Mucosa of gallbladder (tissue), 1 donor: ENCODE results near the gene PIGR. TPM values are rescaled to one million over a fixed set of nuclear protein-coding genes. Genes with fewer than 3 reads are reported as not detected.

Experiments
- DNase-seq: peaks from one replicate; pipeline ENCODE4 v3.0.0-alpha.2; 2020; ENCODE audit warnings: low spot score
- total RNA-seq: library from RNA; stranded (reverse); gene quantifications from one replicate; pipeline ENCODE4 v1.2.1, GENCODE V29; 2021
- donor health status: DM: no; HTN: no; CAD: no.

PIGR gene, protein sequence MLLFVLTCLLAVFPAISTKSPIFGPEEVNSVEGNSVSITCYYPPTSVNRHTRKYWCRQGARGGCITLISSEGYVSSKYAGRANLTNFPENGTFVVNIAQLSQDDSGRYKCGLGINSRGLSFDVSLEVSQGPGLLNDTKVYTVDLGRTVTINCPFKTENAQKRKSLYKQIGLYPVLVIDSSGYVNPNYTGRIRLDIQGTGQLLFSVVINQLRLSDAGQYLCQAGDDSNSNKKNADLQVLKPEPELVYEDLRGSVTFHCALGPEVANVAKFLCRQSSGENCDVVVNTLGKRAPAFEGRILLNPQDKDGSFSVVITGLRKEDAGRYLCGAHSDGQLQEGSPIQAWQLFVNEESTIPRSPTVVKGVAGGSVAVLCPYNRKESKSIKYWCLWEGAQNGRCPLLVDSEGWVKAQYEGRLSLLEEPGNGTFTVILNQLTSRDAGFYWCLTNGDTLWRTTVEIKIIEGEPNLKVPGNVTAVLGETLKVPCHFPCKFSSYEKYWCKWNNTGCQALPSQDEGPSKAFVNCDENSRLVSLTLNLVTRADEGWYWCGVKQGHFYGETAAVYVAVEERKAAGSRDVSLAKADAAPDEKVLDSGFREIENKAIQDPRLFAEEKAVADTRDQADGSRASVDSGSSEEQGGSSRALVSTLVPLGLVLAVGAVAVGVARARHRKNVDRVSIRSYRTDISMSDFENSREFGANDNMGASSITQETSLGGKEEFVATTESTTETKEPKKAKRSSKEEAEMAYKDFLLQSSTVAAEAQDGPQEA
- 2,875 TPM for total RNA-seq

DNA sequence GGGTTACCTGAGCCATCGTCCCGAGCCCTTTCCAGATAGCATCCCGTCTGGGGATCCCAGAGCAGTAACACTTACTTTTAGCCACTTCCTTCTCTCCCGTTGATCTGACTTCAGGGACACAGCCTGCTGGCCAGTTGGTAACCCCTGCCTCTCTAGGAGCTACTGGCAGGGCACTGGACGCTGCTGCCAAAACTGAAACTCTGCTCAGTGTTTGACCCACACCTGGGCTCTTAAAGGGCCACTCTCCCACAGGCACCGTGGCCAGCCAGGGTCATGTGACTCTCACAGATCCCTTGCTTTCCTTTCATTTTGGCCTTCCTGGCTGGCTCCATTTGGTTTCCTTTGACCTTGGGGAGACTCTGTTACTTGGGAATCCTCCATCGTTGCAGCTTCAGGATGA is at the start of gene PIGR:
Gene PIGR, minus strand, starts transcription at position 206 of the 400 bp plus-strand sequence. CDS start 5,935 bp downstream, outside the sequence.
- DNase-seq: peak; percentile 56

DNA sequence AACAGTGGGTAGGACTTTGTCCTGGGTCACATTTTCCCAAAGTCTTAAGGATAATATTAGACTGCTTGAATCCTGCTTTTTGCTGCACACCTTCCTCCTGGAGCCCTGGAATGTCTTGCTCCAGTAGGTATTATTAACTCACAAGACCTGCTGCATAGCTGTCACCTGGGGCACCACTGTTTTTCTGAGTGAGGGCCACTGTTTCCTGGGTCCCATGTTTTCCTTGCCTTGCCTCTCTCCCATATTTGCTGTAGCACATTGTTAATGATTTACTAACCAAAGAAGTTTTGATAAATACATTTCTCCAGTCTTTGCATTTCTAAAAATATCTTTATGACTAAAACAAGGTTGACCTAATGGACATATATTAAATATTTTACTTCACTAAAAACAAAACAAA is 46.5 kb upstream of the PIGR start:
- DNase-seq: no peak

DNA sequence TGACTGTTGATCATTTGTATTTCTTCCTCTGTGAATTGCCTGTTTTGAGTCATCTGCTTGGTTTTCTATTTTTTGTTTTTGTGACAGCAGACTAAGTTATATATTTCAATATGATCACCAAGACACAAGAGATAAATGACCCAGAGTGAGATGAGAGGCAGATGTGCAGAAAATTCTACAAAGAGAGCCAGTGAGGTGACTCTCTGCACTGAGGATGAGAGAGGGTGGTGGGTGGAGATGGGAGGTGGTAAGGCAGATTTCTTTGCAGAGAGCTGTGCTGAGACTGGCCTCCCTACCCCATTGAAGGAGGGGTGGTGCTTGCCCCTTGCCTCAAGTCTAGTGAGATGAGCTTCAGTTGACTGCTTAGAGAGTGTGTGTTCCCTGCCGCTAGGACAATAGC is 41.6 kb upstream of the PIGR start:
- DNase-seq: no peak

DNA sequence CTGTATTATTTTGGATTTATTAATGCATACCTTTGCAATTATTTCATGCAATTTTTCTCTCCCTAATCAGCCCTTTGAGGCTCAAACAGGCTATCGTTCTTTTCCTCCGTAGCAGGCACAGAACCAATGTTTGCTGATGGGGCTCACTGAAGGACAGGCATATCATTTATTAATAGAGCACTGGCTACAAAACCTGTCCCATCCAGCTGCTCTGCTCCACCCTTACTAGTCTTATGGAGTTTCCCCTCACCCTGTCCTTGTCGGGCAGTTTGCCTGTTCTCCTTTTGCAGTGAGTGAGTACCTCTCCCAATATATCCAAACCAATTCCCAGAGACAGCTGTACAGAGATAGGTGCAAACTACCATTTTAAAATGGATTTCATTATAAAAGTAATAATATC is 40.6 kb upstream of the PIGR start:
- DNase-seq: no peak

DNA sequence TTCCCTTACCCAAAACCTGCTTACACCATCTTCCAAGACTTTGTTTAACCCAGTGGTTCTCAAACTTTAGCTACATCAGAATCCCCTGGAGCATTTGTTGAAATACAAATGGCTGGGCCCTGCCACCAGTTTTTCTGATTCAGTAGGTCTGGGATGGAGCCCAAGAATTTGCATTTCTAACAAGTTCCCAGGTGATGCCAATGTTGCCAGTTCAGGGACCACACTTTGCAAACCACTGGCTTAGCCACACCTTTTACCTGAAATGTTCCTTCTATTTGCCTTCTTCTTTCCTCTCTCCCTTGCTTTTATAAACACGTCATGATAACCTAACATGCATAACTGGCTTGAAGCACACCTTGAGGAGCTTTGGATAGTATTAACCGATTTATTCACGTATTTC is 40.1 kb upstream of the PIGR start:
- no peak for DNase-seq

DNA sequence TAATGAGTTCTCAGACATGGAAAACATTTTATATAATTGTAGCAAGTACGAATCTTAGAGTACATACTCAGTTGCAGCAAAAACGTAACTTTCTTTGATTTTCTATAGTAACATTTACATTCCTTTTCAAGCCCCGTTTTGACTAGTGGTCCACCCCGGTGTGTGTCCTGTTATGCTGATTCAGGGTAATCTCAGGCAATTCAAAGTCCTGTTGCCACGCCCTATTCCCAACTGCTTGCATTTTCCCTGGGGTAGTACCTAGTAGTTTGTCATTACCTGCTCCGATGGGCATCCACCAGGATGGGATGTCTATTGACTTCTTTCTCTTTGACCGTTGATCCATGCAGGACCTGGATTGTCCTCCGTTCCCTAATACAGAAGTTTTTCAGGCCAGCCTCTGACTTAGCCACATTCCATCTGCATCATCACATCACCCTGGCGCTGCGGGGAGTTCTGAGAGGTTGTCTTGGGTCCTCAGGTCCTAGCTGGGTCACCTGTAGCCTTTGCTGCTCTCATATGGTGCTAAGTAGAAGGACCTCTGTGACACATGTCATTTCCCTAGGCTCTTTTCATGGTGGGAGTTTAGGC is 39.0 kb upstream of the PIGR start:
- DNase-seq: no peak

DNA sequence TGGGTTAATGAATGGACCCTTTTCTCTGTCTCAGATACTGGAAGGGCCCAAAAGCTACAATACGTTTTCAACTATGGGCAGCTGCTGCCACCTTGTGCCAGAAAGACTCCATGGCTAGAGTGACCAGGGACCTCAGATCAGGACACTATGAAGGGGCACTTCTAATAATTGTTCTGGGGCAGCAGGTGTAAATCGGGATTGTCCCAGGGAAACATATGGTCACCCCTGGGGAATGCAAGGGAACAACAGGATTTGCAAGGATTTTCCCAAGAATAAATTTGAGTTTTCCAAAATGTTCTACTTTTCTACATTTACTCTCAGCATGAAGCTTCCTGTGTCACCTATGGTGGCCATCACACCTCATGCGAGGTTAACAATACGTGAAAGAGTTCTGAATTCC is 36.0 kb upstream of the PIGR start:
- DNase-seq: peak; percentile 58

DNA sequence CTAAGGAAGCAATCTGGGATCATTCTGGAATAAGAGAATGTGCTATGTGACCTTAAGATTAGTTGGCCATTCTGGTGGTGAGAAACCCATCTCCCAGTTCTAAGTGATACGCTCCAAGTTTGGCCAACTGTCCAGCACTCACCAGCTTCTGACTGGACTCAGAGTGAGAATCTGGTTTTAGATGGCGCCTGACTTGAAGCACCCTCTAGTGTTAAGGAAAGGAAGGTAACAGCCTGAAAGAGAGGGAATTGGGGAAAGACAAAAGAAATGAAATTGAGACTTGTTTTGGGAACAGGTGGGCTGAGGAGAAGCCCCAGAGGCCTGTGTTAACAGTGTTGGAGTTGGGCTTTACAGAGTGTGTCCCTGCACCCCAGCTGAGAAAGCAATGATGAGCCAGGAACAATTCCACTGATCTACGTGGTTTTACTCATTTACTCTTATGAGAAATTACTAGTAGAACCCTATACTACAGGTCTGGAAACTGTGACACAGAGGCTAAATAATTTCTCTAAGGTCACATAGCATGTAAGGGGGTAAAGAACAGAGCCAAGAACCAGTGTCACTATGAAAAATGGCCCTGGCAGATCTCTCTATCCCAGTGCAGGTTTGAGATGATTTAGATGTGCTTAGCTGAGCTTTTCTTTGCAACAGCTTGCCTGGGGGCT is 33.2 kb upstream of the PIGR start:
- no peak for DNase-seq

DNA sequence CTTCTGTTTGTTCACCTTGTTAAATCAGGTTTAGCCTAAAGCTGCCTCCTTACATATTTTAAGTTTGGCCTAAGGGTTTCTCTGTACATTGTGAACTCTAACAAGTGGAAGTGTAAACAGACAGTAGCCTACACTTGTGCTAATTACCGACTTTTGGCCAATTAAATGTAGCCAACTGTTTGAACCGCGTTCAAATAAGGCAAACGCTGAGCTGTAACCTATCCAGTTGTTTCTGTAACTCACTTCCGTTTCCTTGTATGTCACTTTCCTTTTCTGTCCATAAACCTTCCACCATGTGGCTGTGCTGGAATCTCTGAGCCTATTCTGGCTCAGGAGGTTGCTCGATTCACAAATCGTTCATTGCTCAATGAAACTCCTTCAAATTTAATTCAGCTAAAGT is 32.0 kb upstream of the PIGR start:
- no peak for DNase-seq

DNA sequence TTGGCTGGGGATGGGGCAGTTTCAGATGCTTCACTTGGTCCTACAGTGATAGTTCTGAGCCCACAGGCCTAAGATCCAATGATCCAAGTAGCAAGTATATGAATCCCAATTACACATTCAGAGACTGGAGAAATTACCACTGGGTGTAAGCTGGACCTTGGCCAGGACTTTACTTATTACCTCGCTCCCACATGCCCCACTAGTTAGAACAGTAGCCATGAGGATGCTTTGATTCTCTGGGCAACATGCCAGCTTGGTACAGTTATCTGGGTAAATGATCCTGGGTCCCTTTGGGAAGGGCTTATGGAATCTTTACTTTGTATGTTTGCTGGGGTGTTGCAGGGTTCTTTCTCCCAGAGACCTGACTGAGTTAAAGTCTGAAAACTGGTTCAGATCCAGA is 29.0 kb upstream of the PIGR start:
- DNase-seq: no peak

DNA sequence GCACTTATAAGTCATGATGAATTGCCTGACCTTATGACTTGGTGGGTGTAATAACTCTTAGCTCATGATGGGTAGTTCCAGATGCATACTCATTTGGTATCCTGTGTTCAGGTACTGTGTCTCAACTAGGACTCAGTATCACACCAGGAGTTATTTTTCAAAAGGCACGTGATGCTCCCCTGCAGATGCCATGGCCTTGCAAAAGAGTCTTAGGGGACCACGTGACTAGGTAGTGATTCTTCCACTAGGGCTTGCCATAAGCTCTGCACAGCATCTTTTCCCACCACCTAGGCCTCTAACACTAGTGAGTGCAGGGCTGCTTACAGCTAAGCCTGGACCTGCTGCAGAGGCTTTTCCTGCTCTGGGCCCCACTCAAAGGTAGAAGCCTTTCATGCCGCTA is 27.9 kb upstream of the PIGR start:
- DNase-seq: no peak

DNA sequence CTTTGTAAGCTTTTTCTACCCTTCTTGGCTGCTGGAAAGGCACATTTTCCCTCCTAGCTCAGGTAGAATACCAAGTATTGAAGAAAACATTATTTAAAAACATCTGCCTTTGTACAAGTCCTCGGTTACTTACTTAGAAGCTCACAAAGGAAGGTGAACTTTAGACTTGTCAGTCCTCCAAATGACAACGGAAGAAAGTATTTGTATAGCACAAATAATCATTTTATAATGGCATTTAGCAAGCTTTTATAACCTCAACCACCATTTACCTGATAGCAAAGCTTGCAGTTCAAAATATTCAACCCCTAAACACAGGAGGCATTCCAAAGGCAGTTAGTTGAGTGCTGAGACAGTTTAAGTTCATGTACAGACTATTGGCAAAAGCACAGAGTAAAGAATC is 26.5 kb upstream of the PIGR start:
- no peak for DNase-seq

DNA sequence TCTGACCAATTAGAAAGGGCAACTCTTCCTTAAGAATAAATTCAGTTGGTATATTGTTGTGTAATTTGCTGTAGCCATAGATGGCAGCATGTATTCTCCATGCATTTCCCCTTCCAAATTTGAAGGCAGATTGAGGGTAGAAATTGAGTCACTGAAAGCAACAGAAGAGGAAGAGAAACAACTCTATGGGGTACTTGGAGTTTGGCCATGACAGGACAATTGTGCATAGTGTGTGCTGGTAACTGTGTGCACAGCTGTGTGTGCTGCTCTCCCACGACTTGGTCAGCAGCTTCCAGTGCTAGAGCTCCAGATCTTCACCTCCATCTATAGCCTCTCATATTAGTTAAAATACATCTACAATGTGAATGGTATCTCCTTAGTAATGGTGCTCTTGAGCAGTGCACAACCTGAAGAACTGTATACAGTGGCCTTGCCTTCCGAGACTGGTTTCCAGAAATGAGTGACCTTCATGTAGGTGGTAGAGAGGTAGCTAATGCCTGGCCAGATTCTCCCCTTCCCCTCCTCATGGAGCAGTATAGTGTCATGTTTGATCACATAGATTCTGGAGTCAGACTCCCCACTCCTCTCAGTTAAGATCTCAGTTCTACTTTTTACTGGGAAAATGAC is 24.9 kb upstream of the PIGR start:
- DNase-seq: no peak

DNA sequence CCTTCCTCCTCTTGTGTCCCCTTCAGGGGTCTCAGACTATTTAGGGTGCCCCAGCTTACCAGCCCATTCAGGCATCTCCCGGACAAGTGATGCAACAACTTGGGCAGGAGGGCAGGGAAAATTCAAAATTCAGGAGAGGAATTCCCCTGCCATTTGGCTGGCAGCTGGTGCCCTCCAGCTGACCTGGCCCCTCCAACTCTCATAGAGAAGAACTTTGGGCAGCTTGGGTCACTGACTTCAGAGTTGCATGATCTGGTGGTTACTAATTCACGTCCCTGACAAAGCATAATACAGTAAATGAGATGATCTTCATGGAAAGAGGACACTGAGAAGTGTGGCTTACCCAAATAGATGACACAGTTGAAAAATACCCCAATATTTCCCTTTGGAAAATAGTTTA is 24.2 kb upstream of the PIGR start, which contains the start of gene FCAMR:
Gene FCAMR, minus strand, starts transcription at position 15 of the 400 bp plus-strand sequence. CDS start 335 bp downstream, outside the sequence.
- DNase-seq: no peak

DNA sequence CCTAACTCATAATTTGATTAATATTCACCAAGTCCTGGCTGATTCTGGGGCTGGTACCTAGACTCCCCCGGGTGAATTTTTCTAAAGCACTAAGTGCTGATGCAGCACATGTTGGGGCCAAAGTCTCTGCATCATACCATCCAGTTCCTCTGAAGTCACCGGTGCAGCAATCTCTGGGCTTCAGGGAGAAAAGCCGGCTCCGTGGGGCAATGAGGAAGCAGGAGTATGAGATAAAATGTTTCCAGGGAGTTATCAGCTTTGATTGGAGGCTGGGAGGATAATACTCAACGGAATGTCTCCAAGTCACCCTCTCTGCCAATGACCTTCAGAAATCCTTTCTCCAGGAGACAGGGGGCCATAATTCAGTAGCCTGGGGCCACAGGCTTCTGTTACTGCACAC is 22.8 kb upstream of the PIGR start:
- DNase-seq: peak; percentile 84

DNA sequence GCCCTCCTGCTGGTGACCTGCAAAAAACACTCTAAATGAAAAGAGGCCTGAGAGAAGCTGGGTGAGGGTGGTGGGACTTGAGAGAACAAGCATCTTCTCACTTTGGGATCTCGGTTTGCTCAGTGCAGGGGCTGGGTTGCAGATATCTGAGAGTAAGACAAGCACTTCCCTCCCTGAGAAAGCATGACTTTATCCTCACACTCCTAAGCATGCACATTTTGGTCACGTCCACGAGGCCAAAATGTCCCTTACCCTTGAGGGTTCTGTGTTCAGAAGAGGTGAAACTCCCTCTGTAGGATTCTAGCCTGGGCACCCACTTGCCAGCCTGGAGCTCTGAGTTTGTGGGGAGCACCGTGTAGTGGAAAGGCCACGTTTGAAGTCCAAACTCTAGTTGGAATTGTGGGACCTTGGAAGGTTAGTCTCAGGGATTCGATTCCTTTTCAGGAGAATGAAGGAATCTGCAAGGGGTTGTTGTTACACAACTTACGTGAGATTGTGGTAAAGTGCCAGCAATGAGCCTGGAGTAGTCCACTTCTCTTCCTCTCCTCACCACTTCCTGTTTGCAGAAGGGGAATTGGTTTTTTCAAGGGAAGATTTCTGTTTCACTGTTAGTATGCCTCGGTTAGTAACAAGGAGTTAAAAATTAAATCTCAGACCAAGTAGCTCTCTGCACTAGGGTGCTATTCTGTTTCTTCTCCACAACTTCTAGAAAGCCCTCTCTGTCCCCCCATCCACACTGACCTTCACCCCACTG is 21.0 kb upstream of the PIGR start:
- DNase-seq: no peak

DNA sequence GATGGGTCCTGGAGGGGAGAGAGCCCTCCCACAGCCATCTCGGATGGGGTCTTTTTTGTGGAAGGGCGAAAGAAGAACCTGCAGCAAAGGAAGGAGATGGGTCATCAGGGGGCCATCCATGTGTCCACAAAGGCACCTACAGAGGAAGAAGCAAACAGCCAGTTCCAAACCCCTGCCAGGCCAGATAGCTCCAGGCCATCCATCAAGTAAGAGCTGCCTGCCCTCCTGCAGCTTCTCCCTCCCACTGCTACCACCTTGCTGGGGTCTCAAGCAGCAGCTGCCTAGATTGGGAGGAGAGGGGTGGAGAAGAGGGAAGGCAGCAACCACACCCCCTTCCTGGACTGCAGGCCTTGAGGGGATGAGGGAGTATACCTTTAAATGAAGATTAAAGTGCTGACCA is 19.5 kb upstream of the PIGR start:
- DNase-seq: no peak

DNA sequence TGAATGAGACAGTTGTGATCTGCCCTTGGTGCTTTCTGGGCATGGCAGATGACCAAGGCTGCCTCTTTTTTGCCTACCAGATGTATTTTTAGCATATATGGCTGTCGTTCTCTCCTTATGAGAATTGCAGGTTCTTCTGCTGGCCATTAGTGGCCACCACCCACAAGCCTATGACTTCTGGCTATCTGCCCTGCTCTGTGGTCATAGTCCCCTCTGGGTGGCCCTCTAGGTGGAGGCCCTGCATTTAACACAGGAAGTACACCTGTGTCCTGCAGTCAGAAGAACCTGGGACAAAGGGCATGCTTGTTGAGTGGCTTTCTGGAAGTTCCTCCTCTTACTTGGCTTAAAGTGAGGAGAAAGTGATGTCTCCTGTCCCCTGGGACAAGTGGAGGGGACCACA is 17.5 kb upstream of the PIGR start:
- DNase-seq: no peak

DNA sequence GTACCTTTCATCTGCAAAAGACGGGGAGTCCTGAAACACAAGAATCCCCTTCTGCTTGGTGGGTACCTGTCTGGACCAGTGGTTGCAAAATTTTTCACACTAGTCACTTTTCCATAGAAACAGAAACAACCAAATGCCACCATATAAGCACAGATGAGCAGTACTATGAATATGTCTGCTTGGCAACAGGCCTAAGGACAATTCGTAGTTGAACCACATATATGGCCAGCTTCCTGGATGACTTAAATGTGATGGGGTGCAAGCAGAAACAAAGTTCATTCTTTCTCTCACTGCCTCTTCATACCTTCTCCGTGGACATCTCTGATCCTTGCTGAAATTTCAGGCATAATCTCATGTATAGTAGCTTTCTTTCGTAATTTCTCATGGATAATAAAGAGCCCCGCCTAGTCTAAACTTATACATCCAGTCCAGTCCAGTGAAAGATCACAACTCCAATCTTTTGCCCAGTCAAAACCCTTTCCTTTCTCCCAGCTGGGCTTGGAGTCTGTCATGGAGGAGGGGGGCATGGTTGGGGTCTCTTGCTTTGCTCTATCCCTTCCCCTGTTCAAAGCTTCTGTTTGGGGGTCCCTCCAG is 16.9 kb upstream of the PIGR start:
- no peak for DNase-seq

DNA sequence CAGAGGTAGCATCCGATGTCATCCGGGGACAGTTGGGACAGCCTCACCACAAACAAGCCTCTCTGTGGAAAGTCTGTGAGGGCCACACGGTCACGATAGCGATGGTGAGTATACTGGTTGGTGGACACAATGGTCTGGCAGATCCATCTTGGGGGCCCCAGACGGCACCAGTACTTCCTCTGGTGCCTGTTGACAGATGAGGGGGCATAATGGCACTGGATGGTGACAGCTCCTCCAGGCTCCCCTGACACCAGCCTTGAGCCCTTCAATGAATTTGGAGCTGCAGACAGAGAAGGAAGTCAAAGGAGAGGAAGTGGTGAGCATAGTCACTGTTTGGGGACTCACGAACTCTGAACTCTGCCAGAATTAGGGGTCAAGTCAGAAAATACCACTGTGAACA is 16.0 kb upstream of the PIGR start:
- DNase-seq: no peak

DNA sequence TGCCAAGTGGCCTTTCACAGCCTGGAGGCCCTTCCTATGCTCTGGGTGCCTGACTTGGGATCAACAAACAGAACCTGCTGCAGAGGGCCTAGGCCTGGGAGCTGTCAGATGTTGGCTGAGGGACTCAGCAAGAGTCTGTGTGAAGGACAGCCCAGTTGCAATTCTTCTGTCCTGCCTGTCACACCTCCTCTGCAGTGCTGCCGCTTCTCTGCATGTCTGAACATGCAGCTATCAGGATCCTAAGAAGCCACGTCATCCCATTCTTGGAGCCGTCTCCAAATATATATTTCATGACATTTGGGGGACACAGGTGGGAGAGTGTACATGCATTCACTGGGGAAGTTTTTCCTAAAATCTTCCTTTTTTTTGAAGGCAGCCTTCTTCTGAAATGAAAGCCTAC is 15.4 kb upstream of the PIGR start:
- no peak for DNase-seq
